Measurements from ENCODE around the gene ANXA10. TPM values are rescaled to one million over a fixed set of nuclear protein-coding genes. Genes with fewer than 3 reads are reported as not detected.

Gene ANXA10
- total and polyA plus RNA-seq, 2 of the 4 experiments (the other 2 are of a cell fraction) = 0.44 to 0.72 TPM

DNA sequence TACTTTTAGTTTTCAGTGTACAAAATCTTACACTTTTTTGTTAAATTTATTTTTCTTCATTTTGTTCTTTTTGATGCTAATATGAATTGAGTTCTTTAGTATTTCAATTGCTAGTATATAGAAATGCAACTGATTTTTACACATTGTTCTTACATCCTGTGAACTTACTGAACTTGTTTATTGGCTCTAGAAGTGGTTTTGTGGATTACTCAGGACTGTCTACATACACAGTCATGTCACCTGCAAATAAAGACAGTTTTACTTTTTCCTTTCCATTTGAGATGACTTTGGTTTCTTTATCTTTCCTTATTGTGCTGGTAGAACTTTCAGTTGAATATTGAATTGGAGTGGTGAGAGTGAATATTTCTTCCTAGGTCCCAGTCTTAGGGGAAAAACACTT lies 40.8 kb upstream of the ANXA10 start:
- Histone ChIP-seq H4K8ac (ENCODE audit: low read depth in 2 of 2, low read length in 2 of 2) (no peak overlapping the region), H3K4me2 (ENCODE audit: low read depth, low read length) (no peak overlapping the region), H3K4me3 (ENCODE audit: insufficient read depth, low read depth, low read length) (no peak overlapping the region), H3K4ac (ENCODE audit: low read depth, low read length) (no peak overlapping the region), H3K27ac (ENCODE audit: insufficient read depth, low read length) (no peak overlapping the region), H3K9me1 (ENCODE audit: insufficient read depth, low read length) (no peaks in the 10 kb centered on the region), H3K23ac (ENCODE audit: low read depth, low read length) (no peak overlapping the region), H4K91ac (ENCODE audit: insufficient read depth, low read depth, low read length) (no peak overlapping the region), H3K56ac (ENCODE audit: extremely low read depth, insufficient read depth, low read length) (no peak overlapping the region), H3K9me3 (ENCODE audit: control insufficient read depth, insufficient read depth, low read length) (no peaks in the 10 kb centered on the region), H3K27me3 (ENCODE audit: control insufficient read depth, insufficient read depth, low read length) (no peaks in the 10 kb centered on the region), H2AFZ (replicated peaks; ENCODE audit: low read length, poor library complexity) (no peak overlapping the region), H2BK15ac (ENCODE audit: low read depth, low read length) (no peak overlapping the region), H2BK120ac (ENCODE audit: low read depth, low read length) (no peak overlapping the region), H4K5ac (ENCODE audit: low read depth, low read length) (no peak overlapping the region), H3K18ac (ENCODE audit: low read depth, low read length) (no peak overlapping the region), H3K4me1 (ENCODE audit: control insufficient read depth, insufficient read depth, low read length) (no peaks in the 10 kb centered on the region), H3K14ac (replicated peaks; ENCODE audit: low read depth, low read length) (no peak overlapping the region), H2BK5ac (ENCODE audit: low read depth, low read length, poor library complexity, severe bottlenecking) (no peak overlapping the region), H4K20me1 (ENCODE audit: insufficient read depth, low read length) (no peaks in the 10 kb centered on the region), H2AK9ac (replicated peaks; ENCODE audit: low read depth, low read length, poor library complexity) (no peak overlapping the region), H2AK5ac (ENCODE audit: low read depth, low read length) (no peak overlapping the region), H3K36me3 (ENCODE audit: control insufficient read depth, insufficient read depth, low read length) (no peaks in the 10 kb centered on the region), H3K9ac (ENCODE audit: low read depth, low read length) (no peak overlapping the region), H2BK20ac (ENCODE audit: low read depth, low read length) (no peak overlapping the region), H3K79me1 (ENCODE audit: low read depth in 1 of 2, low read length in 2 of 2) (no peaks in the 10 kb centered on the region)
- BruUV-seq (replicated peaks) = no TSS peak
- no peak for TF ChIP-seq CHD1 (IDR thresholded peaks at IDR 0.05; ENCODE audit: low read depth, low read length)
- dilution Hi-C loops (cut with HindIII; ENCODE audit: low sequenced_read_pairs, unreplicated experiment) (no loop called here), in situ Hi-C loops (cut with MboI; ENCODE audit: low sequenced_read_pairs) (no loop called here), intact Hi-C loops (cut with micrococcal nuclease) (no loop called here)
- DNase-seq (no peak), ATAC-seq (ENCODE audit: low read depth) (no peak)
- POLR2A ChIA-PET (ENCODE audit: unreplicated experiment) = no interaction called here
- CTCF ChIA-PET = no interaction called here
